DOHH2 (cell line): ENCODE results near the gene PRODH.

Experiments used
- CTCF ChIP-seq: fragments of 200-600 bp; sonication (generic); IDR thresholded peaks from one replicate; pipeline ENCODE4 v1.5.1; 2014; ENCODE audit warnings: antibody characterized with exemption, mild to moderate bottlenecking, low read depth, low read length; ENCODE audit not compliant: poor library complexity, severe bottlenecking
- EZH2phosphoT487 ChIP-seq: fragments of 200-600 bp; sonication (generic); IDR thresholded peaks from 2 replicates; pipeline ENCODE4 v1.6.1; 2017; ENCODE audit warnings: borderline replicate concordance, mild to moderate bottlenecking, antibody characterized with exemption, low read length, moderate library complexity, mixed read lengths

DNA sequence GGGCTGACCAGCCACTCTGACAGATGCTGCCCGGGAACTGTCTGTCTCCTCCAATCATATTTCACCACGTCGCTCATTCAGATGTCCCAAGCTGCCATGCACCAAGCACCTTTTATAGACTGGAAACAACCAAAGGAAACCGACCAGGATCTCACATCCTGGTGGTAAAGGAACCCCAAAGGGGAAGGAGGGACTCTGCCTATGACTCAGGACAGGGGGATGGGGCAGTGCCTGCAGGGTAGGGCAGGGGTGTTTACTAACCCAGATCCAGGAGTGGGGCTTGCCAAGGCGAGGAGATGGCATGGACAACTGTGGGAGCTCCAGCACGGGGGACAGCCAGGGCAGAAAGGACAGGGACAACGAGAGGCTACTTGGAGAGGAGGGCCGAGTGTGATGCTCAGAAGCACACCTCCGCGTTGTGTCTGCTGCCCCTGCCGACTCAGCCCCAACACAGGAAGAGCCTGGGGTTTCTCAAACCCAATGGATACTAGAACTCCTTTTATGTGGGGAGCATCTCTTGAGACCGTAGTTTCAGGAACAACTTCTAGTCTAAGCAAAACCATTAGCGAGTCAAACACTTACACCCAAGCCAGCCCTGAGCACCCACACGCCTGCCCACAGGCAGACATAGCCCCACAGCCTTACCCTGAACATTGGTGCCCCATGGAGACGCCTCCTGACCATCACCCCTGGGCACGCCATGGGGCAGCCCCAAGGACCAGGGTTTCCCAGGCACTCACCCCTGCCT lies 4.0 kb downstream of the PRODH start:
- TF ChIP-seq CTCF (no peak), EZH2phosphoT487 (no peak)
